C4-2B (cell line): ENCODE data around the gene DNAJB5.
"Not testable (repeated sequence)": the region's sequence is repeated elsewhere in the genome, so short reads cannot be mapped to it uniquely, and the experiment has no call there.

Source experiments
- H3K27ac ChIP-seq: fragments of 450-650 bp; 2 replicates; pipeline ENCODE4 v1.5.1; 2017
- CTCF ChIP-seq: fragments of 450-650 bp; conservative IDR thresholded peaks from 2 replicates; pipeline ENCODE4 v1.5.1; 2017; ENCODE audit warnings: mild to moderate bottlenecking
- ZFX ChIP-seq: fragments of 450-650 bp; IDR thresholded peaks from 2 replicates; pipeline ENCODE4 v1.6.1; 2017

DNAJB5 gene

GRCh38 chr9:35001803-35002502 lies 12.4 kb downstream of the DNAJB5 start:
- TF ChIP-seq ZFX (no peak), CTCF (no peak)
- H3K27ac ChIP-seq: no peak overlapping the region

GRCh38 chr9:35002623-35003022 lies 13.1 kb downstream of the DNAJB5 start:
- no peak for TF ChIP-seq CTCF
- TF ChIP-seq ZFX: no peak
- no peak overlapping the region for H3K27ac ChIP-seq

GRCh38 chr9:35004299-35004698 lies 14.8 kb downstream of the DNAJB5 start:
- not testable (repeated sequence) for H3K27ac ChIP-seq

GRCh38 chr9:35010351-35010958 lies 20.9 kb downstream of the DNAJB5 start:
- H3K27ac ChIP-seq: no peak overlapping the region
- no peak for TF ChIP-seq CTCF
- no peak for TF ChIP-seq ZFX

- H3K27ac ChIP-seq: no peak overlapping the region
- no peak for TF ChIP-seq CTCF
- TF ChIP-seq ZFX: no peak
Observed at GRCh38 chr9:35014517-35014916, 25.0 kb downstream of the DNAJB5 start.

- H3K27ac ChIP-seq: not testable (repeated sequence)
Observed at GRCh38 chr9:35023443-35023842, 33.9 kb downstream of the DNAJB5 start.

- TF ChIP-seq CTCF (no peak), ZFX (no peak)
- H3K27ac ChIP-seq: no peak overlapping the region
Observed at GRCh38 chr9:35026671-35027070, 37.1 kb downstream of the DNAJB5 start.

GRCh38 chr9:35027374-35027773 lies 37.8 kb downstream of the DNAJB5 start:
- no peak for TF ChIP-seq ZFX
- H3K27ac ChIP-seq: no peak overlapping the region

- TF ChIP-seq ZFX (no peak), CTCF (no peak)
- H3K27ac ChIP-seq: no peak overlapping the region
Observed at GRCh38 chr9:35027860-35028259, 38.3 kb downstream of the DNAJB5 start.
